A549 (cell line): ENCODE data around the gene ZNF205. TPM values are rescaled to one million over a fixed set of nuclear protein-coding genes. Genes with fewer than 3 reads are reported as not detected.

ENCODE experiments used
- ATAC-seq, 2 experiments: fragments of 200-7000 bp in 1 of 2; fragments of >200 bp in 1 of 2; cut with Nextera tagmentation in 1 of 2; cut with Tn5 transposase in 1 of 2; 3 replicates each; pipeline versions ENCODE4 v1.8.0 to v1.9.1; 2018 to 2020; ENCODE audit warnings: mild to moderate bottlenecking in 1 of 2, moderate library complexity in 1 of 2
- CTCF ChIA-PET: fragments of 300-600 bp; sonication (Branson Sonifier 250); formaldehyde crosslinking; extraction: SDS; loops from one replicate; lab custom pipeline; 2021; ENCODE audit warnings: antibody characterized with exemption, inconsistent platforms; lab: Yijun Ruan, JAX
- POLR2A ChIA-PET: fragments of 350-600 bp; formaldehyde crosslinking; extraction: SDS; loops from one replicate; lab custom pipeline; 2021; ENCODE audit warnings: antibody characterized with exemption, inconsistent platforms; lab: Yijun Ruan, JAX
- DNase-seq, 2 experiments: peaks; one replicate each; pipeline versions ENCODE4 v3.0.0 to v3.0.0-alpha.2; 2011 to 2016; ENCODE audit warnings: low read depth in 1 of 2, low spot score in 1 of 2
- FAIRE-seq: peaks from 2 replicates; lab custom pipeline; 2011; peaks lifted over from hg19 to GRCh38; lab: Jason Lieb, UNC
- H3K27ac ChIP-seq, 2 experiments: fragments of >200 bp; sonication (Bioruptor Twin); formaldehyde crosslinking; 3 replicates each; pipeline ENCODE4 v1.5.1; 2016 to 2017
- H3K4me1 ChIP-seq: fragments of >200 bp; sonication (Bioruptor Twin); formaldehyde crosslinking; 3 replicates; pipeline ENCODE4 v1.6.1; 2016
- H3K4me2 ChIP-seq: fragments of >200 bp; sonication (Bioruptor Twin); formaldehyde crosslinking; 3 replicates; pipeline ENCODE4 v1.6.1; 2016
- H3K4me3 ChIP-seq: fragments of >200 bp; sonication (Bioruptor Twin); formaldehyde crosslinking; 3 replicates; pipeline ENCODE4 v1.5.1; 2016
- H3K9me3 ChIP-seq: fragments of >200 bp; sonication (Bioruptor Twin); formaldehyde crosslinking; 3 replicates; pipeline ENCODE4 v1.6.1; 2016
- ATOH8 ChIP-seq: fragments of 250-450 bp; sonication (Bioruptor Pico); IDR thresholded peaks from 2 replicates; pipeline ENCODE4 v1.5.0; 2020; ENCODE audit warnings: low read depth, mild to moderate bottlenecking, moderate library complexity
- BCL3 ChIP-seq: fragments of >200 bp; sonication (Bioruptor Twin); formaldehyde crosslinking; IDR thresholded peaks from 3 replicates; pipeline ENCODE4 v1.6.1; 2016
- BHLHE40 ChIP-seq: IDR thresholded peaks from 2 replicates; pipeline ENCODE4 v1.6.1; 2012; ENCODE audit warnings: low read depth, low read length, inconsistent platforms
- CEBPB ChIP-seq, 2 experiments: fragments of >200 bp in 1 of 2; sonication (Bioruptor Twin) in 1 of 2; formaldehyde crosslinking in 1 of 2; IDR thresholded peaks; 2 replicates each; pipeline ENCODE4 v1.6.1; 2012 to 2016
- CHD4 ChIP-seq: fragments of 200-600 bp; sonication (generic); IDR thresholded peaks from 2 replicates; pipeline ENCODE4 v1.6.1; 2016; ENCODE audit warnings: antibody characterized with exemption, mild to moderate bottlenecking, borderline replicate concordance
- ELK1 ChIP-seq: fragments of 150-350 bp; IDR thresholded peaks from 2 replicates; pipeline ENCODE4 v1.6.1; 2014; ENCODE audit warnings: low read depth, mild to moderate bottlenecking, low read length
- EP300 ChIP-seq, 2 experiments: fragments of >200 bp; sonication (Bioruptor Twin); formaldehyde crosslinking; IDR thresholded peaks; 2 replicates in 1 of 2; 3 replicates in 1 of 2; pipeline ENCODE4 v1.6.1; 2016 to 2017
- HES2 ChIP-seq: fragments of >200 bp; sonication (Bioruptor Twin); formaldehyde crosslinking; IDR thresholded peaks from 2 replicates; pipeline ENCODE4 v1.6.1; 2016
- HMGXB4 ChIP-seq: fragments of 250-450 bp; sonication (Bioruptor Pico); IDR thresholded peaks from 2 replicates; pipeline ENCODE4 v1.5.0; 2021; ENCODE audit warnings: mild to moderate bottlenecking, moderate library complexity, borderline replicate concordance
- HOXA7 ChIP-seq: fragments of 250-450 bp; sonication (Bioruptor Pico); IDR thresholded peaks from 2 replicates; pipeline ENCODE4 v1.5.0; 2020; ENCODE audit warnings: mild to moderate bottlenecking, moderate library complexity
- HOXB13 ChIP-seq: fragments of 250-450 bp; sonication (Bioruptor Pico); IDR thresholded peaks from 2 replicates; pipeline ENCODE4 v1.5.0; 2020; ENCODE audit warnings: low read depth, mild to moderate bottlenecking, moderate library complexity
- JUN ChIP-seq, 2 experiments: fragments of >200 bp; sonication (Bioruptor Twin); formaldehyde crosslinking; IDR thresholded peaks; 2 replicates in 1 of 2; 3 replicates in 1 of 2; pipeline ENCODE4 v1.6.1; 2016 to 2017
- MAX ChIP-seq: IDR thresholded peaks from 2 replicates; pipeline ENCODE4 v1.6.1; 2012
- MYC ChIP-seq: IDR thresholded peaks from 2 replicates; pipeline ENCODE4 v1.6.1; 2012; ENCODE audit warnings: mild to moderate bottlenecking, inconsistent platforms, low read length, improper control_type of control experiment, borderline replicate concordance
- POLR2A ChIP-seq: IDR thresholded peaks from 2 replicates; pipeline ENCODE4 v1.6.1; 2012; ENCODE audit warnings: mild to moderate bottlenecking, low read length
- RARB ChIP-seq: fragments of 250-450 bp; sonication (Bioruptor Pico); IDR thresholded peaks from 2 replicates; pipeline ENCODE4 v1.8.0; 2021; ENCODE audit warnings: mild to moderate bottlenecking, moderate library complexity
- RCOR1 ChIP-seq: fragments of 150-350 bp; IDR thresholded peaks from 2 replicates; pipeline ENCODE4 v1.6.1; 2014; ENCODE audit warnings: antibody characterized with exemption, low read length, low read depth
- RFX5 ChIP-seq: fragments of 450-650 bp; IDR thresholded peaks from 2 replicates; pipeline ENCODE4 v1.7.1; 2014; ENCODE audit warnings: antibody characterized with exemption, mild to moderate bottlenecking, moderate library complexity
- SMC3 ChIP-seq: fragments of >200 bp; sonication (Bioruptor Twin); formaldehyde crosslinking; IDR thresholded peaks from 3 replicates; pipeline ENCODE4 v1.6.1; 2018; ENCODE audit warnings: inconsistent platforms
- SREBF2 ChIP-seq: fragments of 450-650 bp; IDR thresholded peaks from 2 replicates; pipeline ENCODE4 v1.6.1; 2014; ENCODE audit warnings: mild to moderate bottlenecking, moderate library complexity
- TP53 ChIP-seq: fragments of 250-450 bp; sonication (Bioruptor Pico); IDR thresholded peaks from 2 replicates; pipeline ENCODE4 v1.5.0; 2021; ENCODE audit warnings: mild to moderate bottlenecking, moderate library complexity
- USF2 ChIP-seq: fragments of 450-650 bp; IDR thresholded peaks from 2 replicates; pipeline ENCODE4 v1.6.1; 2014; ENCODE audit warnings: antibody characterized with exemption
- WGBS: methylation state at CpG from one replicate; pipeline ENCODE4 v1.1.6; 2017; ENCODE audit errors: missing lambda C conversion rate; 5-methylcytosine and 5-hydroxymethylcytosine counted together
- polyA plus RNA-seq, 4 experiments: library from polyadenylated mRNA; depleted of rRNA in 3 of 4; stranded (reverse); fragments of >200 nt; fragmentation: RNase III in 1 of 4; extraction: RNeasy Plus Mini Kit Qiagen cat#74134 plus additional on column Dnase treatment in 1 of 4; gene quantifications; 2 replicates in 3 of 4; 3 replicates in 1 of 4; pipeline ENCODE4 v1.2.3, GENCODE V29; 2011 to 2017

Gene ZNF205
- polyA plus RNA-seq, 2 of the 4 experiments (the other 2 are of a cell fraction): 4.3 to 9.6 TPM

- peak; percentile 81; the same call in 1 of the 2 replicates for TF ChIP-seq HMGXB4 (CRISPR knock-in tag)
- peak; percentile 38; the same call in 1 of the 2 replicates for TF ChIP-seq TP53
- TF ChIP-seq MYC: peak; percentile 60; the same call in 1 of the 2 replicates
- TF ChIP-seq POLR2A: peak; percentile 43
- no peak for TF ChIP-seq BHLHE40
Observed at GRCh38 chr16:3149630-3150345, 37.4 kb downstream of the ZNF205 start (continued).

GRCh38 chr16:3150346-3151218 lies 38.2 kb downstream of the ZNF205 start:
- ATAC-seq (peak; percentile 69 to 83), DNase-seq (peak; percentile 86 to 97), FAIRE-seq (no peak)
- ChIA-PET POLR2A (interaction anchor here (0.6 to 4.1 kb wide), 13 partner anchors 9 to 1122 kb away, joined by 3 to 64 read pairs (median 3); partner anchors contain the start of genes ELOB, TFAP4, TNFRSF12A and ZNF174), CTCF (interaction anchor here (0.6 to 11.2 kb wide), 17 partner anchors 11 to 557 kb away, joined by 3 to 158 read pairs (median 5); partner anchors contain the start of gene ZNF213)
- Histone ChIP-seq H3K27ac (peak overlapping the region; percentile 95 to 97), H3K4me1 (peaks cover 7% of the 10 kb centered on the region), H3K4me3 (peak overlapping the region; percentile 76), H3K4me2 (peak overlapping the region; percentile 91), H3K9me3 (no peaks in the 10 kb centered on the region)
- peak in 1 of 2 experiments; percentile 61; a peak in 3 of 4 replicates for TF ChIP-seq CEBPB (IDR thresholded peaks at IDR 0.05)
- no peak for TF ChIP-seq USF2
- peak; percentile 87; the same call in 1 of the 2 replicates for TF ChIP-seq CHD4
- TF ChIP-seq JUN (IDR thresholded peaks at IDR 0.05): peak in 1 of 2 experiments; percentile 36; a peak in 3 of 5 replicates
- TF ChIP-seq RCOR1: no peak
- peak; percentile 85 for TF ChIP-seq MYC
- no peak for TF ChIP-seq RARB (CRISPR knock-in tag)
- TF ChIP-seq HES2: no peak
- peak; percentile 72 for TF ChIP-seq MAX
- peak; percentile 95 for TF ChIP-seq SREBF2
- TF ChIP-seq SMC3: 0 out of 3 replicates have a peak, but pooled peaks have one; percentile 10
- under 1% methylated on average over 40 of the region's 62 CpGs for WGBS

- H3K9me3 ChIP-seq: no peaks in the 10 kb centered on the region
- ChIA-PET POLR2A (interaction anchor here (1.7 kb wide), 1 partner anchor 9 kb away, joined by 6 read pairs; no protein-coding TSS in a partner anchor), CTCF (interaction anchor here (0.8 to 11.2 kb wide), 13 partner anchors 10 to 1181 kb away, joined by 3 to 158 read pairs (median 10); partner anchors contain the start of genes ZNF213 and ZSCAN10)
- no peak for ATAC-seq
- TF ChIP-seq HOXB13 (CRISPR knock-in tag): no peak
- no peak for TF ChIP-seq EP300 (IDR thresholded peaks at IDR 0.05)
- TF ChIP-seq RFX5: no peak
- TF ChIP-seq BCL3: no peak
- TF ChIP-seq ELK1: no peak
- 0 out of 2 replicates have a peak, but pooled peaks have one; percentile 14 for TF ChIP-seq HOXA7 (CRISPR knock-in tag)
- TF ChIP-seq HMGXB4 (CRISPR knock-in tag): no peak
- 0 out of 2 replicates have a peak, but pooled peaks have one; percentile 9 for TF ChIP-seq ATOH8 (CRISPR knock-in tag)
- TF ChIP-seq HES2: no peak
- no peak for TF ChIP-seq SMC3
- H3K4me1 ChIP-seq: peaks cover 7% of the 10 kb centered on the region
- WGBS: 1% methylated on average over 15 of the region's 15 CpGs
- no peak for FAIRE-seq
- peak overlapping the region; percentile 82 for H3K4me2 ChIP-seq
- peak overlapping the region; percentile 36 to 76; a peak in 5 of 6 replicates for H3K27ac ChIP-seq
- DNase-seq: no peak
- peak overlapping the region; percentile 49 for H3K4me3 ChIP-seq
Observed at GRCh38 chr16:3152027-3152276, 39.6 kb downstream of the ZNF205 start.
